ENCODE results near the gene FYN.

GRCh38 chr6:111653979-111654378, 219.3 kb downstream of the FYN start:
- TF ChIP-seq CTCF (conservative IDR thresholded peaks at IDR 0.05), result no peak
- TF ChIP-seq ZFX (IDR thresholded peaks at IDR 0.05), result no peak

Measured in C4-2B (cell line).